HG02938 (cell line): ENCODE data around the gene PPP4R1.
"Not testable (repeated sequence)": the region's sequence is repeated elsewhere in the genome, so short reads cannot be mapped to it uniquely, and the experiment has no call there.

Experiments used
- ATAC-seq: cut with Tn5 transposase; IDR thresholded peaks from one replicate; pipeline ENCODE4 v1.9.1; 2021; ENCODE audit warnings: mild to moderate bottlenecking, moderate library complexity; ENCODE audit not compliant: unreplicated experiment

Gene PPP4R1

GRCh38 chr18:9614401-9615279, at the start of gene PPP4R1:
Gene PPP4R1, minus strand, starts transcription at chr18:9614559. Its CDS starts 75 bp downstream, at chr18:9614484.
- peak; percentile 53 for ATAC-seq

- no peak for ATAC-seq
These were observed 49.0 kb upstream of the PPP4R1 start for GRCh38 chr18:9663377-9663776.

- no peak for ATAC-seq
These were observed 47.2 kb upstream of the PPP4R1 start for GRCh38 chr18:9661564-9661963.

- ATAC-seq = no peak
These were observed 45.4 kb upstream of the PPP4R1 start for GRCh38 chr18:9659499-9660375.

- no peak for ATAC-seq
These were observed 43.8 kb upstream of the PPP4R1 start for GRCh38 chr18:9658087-9658641.

- no peak for ATAC-seq
These were observed 40.9 kb upstream of the PPP4R1 start for GRCh38 chr18:9655232-9655767.

- no peak for ATAC-seq
These were observed 39.0 kb upstream of the PPP4R1 start for GRCh38 chr18:9653390-9653789.

GRCh38 chr18:9649164-9649540, 34.8 kb upstream of the PPP4R1 start:
- no peak for ATAC-seq

GRCh38 chr18:9648431-9649163, 34.2 kb upstream of the PPP4R1 start:
- ATAC-seq = no peak

- no peak for ATAC-seq
These were observed 33.4 kb upstream of the PPP4R1 start for GRCh38 chr18:9647496-9648323.

- ATAC-seq = no peak
These were observed 29.2 kb upstream of the PPP4R1 start for GRCh38 chr18:9643549-9643948.

- ATAC-seq = no peak
These were observed 28.6 kb upstream of the PPP4R1 start for GRCh38 chr18:9642799-9643462.

GRCh38 chr18:9641081-9641480, 26.7 kb upstream of the PPP4R1 start:
- ATAC-seq = not testable (repeated sequence)

GRCh38 chr18:9638886-9639285, 24.5 kb upstream of the PPP4R1 start:
- ATAC-seq = no peak

GRCh38 chr18:9637036-9637767, 22.8 kb upstream of the PPP4R1 start:
- ATAC-seq = no peak

- no peak for ATAC-seq
These were observed 20.5 kb upstream of the PPP4R1 start for GRCh38 chr18:9634856-9635255.

GRCh38 chr18:9631814-9632496, 17.6 kb upstream of the PPP4R1 start:
- no peak for ATAC-seq

GRCh38 chr18:9630444-9630843, 16.1 kb upstream of the PPP4R1 start:
- ATAC-seq = no peak
